ENCODE data around the gene GIPC1.

DNA sequence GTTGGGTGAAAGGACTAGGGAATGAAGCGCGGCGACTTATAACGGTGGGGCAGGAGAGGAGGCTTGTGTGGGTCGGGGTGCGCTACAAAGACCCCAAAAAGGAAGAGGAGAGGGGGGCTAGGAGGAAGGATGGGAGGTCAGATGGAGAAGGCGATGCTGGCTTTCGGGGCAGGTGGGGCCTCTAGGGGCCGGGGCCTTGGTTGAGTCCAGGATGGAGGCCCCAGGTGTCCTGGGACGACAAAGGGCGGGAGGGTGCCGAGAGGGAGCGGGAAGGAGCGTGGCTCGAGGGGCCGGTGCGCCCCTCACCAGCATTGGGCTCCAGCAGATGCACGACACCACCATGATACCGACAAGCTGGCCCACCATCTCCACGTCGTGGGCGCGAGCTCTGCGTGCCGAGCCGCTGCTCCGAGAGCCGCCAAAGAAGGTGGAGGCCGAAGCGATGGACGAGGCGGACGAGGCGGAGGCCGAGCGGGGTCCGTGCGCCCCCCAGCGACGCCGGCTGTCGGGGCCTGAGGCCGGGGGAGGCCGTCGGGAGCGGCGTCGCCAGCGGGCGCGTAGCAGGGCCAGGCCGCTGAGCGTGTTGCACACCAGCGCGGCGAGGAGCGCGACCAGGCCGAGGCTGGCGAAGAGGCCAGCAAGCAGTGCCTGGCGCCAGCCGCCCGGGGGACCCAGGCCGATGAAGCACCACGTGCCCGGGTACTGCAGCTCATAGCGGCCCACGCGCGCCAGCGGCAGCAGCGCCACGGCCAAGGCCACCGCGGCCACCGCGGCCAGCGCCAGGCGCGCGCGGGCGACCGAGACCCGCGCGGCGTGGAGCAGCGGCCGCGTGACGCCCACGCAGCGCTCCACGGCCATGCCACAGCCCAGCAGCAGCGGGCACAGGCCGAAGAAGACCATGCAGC lies 22.6 kb downstream of the GIPC1 start:
- TF ChIP-seq, protein P1, sequence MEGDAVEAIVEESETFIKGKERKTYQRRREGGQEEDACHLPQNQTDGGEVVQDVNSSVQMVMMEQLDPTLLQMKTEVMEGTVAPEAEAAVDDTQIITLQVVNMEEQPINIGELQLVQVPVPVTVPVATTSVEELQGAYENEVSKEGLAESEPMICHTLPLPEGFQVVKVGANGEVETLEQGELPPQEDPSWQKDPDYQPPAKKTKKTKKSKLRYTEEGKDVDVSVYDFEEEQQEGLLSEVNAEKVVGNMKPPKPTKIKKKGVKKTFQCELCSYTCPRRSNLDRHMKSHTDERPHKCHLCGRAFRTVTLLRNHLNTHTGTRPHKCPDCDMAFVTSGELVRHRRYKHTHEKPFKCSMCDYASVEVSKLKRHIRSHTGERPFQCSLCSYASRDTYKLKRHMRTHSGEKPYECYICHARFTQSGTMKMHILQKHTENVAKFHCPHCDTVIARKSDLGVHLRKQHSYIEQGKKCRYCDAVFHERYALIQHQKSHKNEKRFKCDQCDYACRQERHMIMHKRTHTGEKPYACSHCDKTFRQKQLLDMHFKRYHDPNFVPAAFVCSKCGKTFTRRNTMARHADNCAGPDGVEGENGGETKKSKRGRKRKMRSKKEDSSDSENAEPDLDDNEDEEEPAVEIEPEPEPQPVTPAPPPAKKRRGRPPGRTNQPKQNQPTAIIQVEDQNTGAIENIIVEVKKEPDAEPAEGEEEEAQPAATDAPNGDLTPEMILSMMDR (IDR thresholded peaks at IDR 0.05): no peak
- no peak for TF ChIP-seq POLR2A (IDR thresholded peaks at IDR 0.05)

Data from lower leg skin (tissue), 3 donors.